Measurements from ENCODE around the gene ADAMTS1. TPM values are rescaled to one million over a fixed set of nuclear protein-coding genes. Genes with fewer than 3 reads are reported as not detected.
"Not testable (repeated sequence)": the region's sequence is repeated elsewhere in the genome, so short reads cannot be mapped to it uniquely, and the experiment has no call there.

Gene ADAMTS1
- total RNA-seq, 4 donors from 2014 or later, result 29.8 to 54.8 (median 44.3) TPM

DNA sequence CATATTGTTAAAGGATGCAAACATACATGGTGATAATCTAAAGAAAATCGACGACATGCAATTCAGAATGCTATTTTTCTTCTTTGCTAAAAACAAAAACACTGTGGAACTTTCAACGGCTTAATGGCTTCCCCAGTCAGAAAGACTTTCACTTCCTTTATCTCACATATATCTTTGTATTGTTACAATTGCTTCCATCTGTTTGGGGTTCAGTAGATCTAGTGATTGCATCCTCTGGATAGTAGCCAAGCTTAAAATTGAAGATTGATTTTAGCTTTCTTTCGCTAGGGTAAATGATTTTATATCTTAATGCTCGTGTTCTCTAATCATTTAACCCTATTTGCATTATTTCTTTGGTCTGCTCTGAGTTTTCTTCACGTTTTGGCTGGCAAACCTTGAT is 31.8 kb upstream of the ADAMTS1 start:
- TF ChIP-seq, protein P1, sequence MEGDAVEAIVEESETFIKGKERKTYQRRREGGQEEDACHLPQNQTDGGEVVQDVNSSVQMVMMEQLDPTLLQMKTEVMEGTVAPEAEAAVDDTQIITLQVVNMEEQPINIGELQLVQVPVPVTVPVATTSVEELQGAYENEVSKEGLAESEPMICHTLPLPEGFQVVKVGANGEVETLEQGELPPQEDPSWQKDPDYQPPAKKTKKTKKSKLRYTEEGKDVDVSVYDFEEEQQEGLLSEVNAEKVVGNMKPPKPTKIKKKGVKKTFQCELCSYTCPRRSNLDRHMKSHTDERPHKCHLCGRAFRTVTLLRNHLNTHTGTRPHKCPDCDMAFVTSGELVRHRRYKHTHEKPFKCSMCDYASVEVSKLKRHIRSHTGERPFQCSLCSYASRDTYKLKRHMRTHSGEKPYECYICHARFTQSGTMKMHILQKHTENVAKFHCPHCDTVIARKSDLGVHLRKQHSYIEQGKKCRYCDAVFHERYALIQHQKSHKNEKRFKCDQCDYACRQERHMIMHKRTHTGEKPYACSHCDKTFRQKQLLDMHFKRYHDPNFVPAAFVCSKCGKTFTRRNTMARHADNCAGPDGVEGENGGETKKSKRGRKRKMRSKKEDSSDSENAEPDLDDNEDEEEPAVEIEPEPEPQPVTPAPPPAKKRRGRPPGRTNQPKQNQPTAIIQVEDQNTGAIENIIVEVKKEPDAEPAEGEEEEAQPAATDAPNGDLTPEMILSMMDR (IDR thresholded peaks at IDR 0.05), result no peak
- no peak for TF ChIP-seq POLR2A (IDR thresholded peaks at IDR 0.05)
- TF ChIP-seq EP300 (IDR thresholded peaks at IDR 0.05; ENCODE audit: low read depth), result no peak
- TF ChIP-seq POLR2AphosphoS5 (IDR thresholded peaks at IDR 0.05), result no peak
- Histone ChIP-seq H3K36me3 (no peaks in the 10 kb centered on the region), H3K4me1 (no peaks in the 10 kb centered on the region), H3K27me3 (no peaks in the 10 kb centered on the region), H3K9me3 (no peaks in the 10 kb centered on the region), H3K4me3 (no peak overlapping the region), H3K27ac (no peak overlapping the region)
- in situ Hi-C loops (cut with MboI; ENCODE audit: low pct_ligation_motif_present in 1 of 4, low pct_unique_long_range_greater_than_20kb in 1 of 4, low sequenced_read_pairs in 3 of 4) (no loop called here), intact Hi-C loops (cut with DNase I; ENCODE audit: low total_unique reads) (no loop called here)
- WGBS, 2 donors (ENCODE audit: low coverage in 1 of 2), result 54 to 55% methylated on average over 6 of the region's 6 CpGs
- no peak for DNase-seq

DNA sequence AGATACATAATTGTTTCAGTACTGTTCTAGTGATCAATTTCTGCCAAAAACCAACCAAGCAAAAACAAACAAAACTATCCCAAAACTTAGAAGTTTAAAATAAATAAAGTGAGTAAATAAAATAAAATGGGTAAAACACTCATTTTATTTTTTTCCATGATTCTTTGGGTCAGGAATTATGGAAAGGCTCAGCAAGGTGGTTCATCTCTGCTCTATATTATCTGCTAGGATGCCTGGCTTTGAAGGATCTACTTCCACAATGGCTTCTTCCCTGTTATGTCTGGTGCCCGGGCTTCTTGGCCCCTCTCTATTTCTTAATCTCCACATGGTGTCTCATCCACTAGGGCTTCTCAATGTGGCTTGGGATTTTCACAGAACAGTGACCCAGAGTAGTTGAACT is 29.1 kb upstream of the ADAMTS1 start:
- Histone ChIP-seq H3K27me3 (no peaks in the 10 kb centered on the region), H3K27ac (no peak overlapping the region), H3K4me3 (no peak overlapping the region), H3K4me1 (no peaks in the 10 kb centered on the region), H3K36me3 (no peaks in the 10 kb centered on the region), H3K9me3 (no peaks in the 10 kb centered on the region)
- DNase-seq, result no peak
- intact Hi-C loops (cut with DNase I; ENCODE audit: low total_unique reads), result no loop called here
- in situ Hi-C loops (cut with MboI; ENCODE audit: low pct_ligation_motif_present in 1 of 4, low pct_unique_long_range_greater_than_20kb in 1 of 4, low sequenced_read_pairs in 3 of 4), result loop anchor here (25.0 kb wide), 3 partner anchors 688 to 1463 kb away; no protein-coding TSS in a partner anchor
- TF ChIP-seq EP300 (IDR thresholded peaks at IDR 0.05; ENCODE audit: low read depth), result no peak
- no peak for TF ChIP-seq POLR2AphosphoS5 (IDR thresholded peaks at IDR 0.05)
- TF ChIP-seq POLR2A (IDR thresholded peaks at IDR 0.05), result no peak
- TF ChIP-seq, protein P1 (IDR thresholded peaks at IDR 0.05), result no peak
- 82 to 88% methylated on average over 1 of the region's 1 CpG for WGBS, 2 donors (ENCODE audit: low coverage in 1 of 2)

DNA sequence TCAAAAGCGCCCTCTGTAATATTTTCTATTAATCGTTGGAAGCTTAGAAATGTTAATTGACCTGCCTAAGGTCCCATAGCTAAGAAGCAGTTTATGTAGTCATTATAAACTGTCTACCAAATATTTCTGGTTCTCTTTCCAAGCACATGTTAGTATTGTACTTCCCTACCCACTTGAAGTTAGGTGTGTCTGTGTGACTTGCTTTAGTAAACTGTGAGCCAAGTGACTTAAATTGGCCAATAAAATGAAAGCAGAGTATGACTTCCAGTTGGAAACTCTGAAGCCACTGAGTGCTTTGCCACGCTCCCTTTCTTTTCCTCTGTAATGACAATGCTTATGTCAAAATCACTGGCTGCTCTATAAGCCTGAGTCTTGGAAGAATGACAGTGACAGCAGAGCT is 20.6 kb upstream of the ADAMTS1 start:
- intact Hi-C loops (cut with DNase I; ENCODE audit: low total_unique reads), result no loop called here
- WGBS, 2 donors (ENCODE audit: low coverage in 1 of 2), result 67 to 79% methylated on average over 2 to 3 of the region's 3 CpGs
- Histone ChIP-seq H3K27ac (no peak overlapping the region), H3K27me3 (no peaks in the 10 kb centered on the region), H3K9me3 (no peaks in the 10 kb centered on the region), H3K4me3 (no peak overlapping the region), H3K4me1 (peaks cover 0 to 12% (median 0%) of the 10 kb centered on the region in 4 donors), H3K36me3 (no peaks in the 10 kb centered on the region)
- no peak for DNase-seq
- in situ Hi-C loops (cut with MboI; ENCODE audit: low pct_ligation_motif_present in 1 of 4, low pct_unique_long_range_greater_than_20kb in 1 of 4, low sequenced_read_pairs in 3 of 4), result loop anchor here (25.0 kb wide), 3 partner anchors 696 to 1471 kb away; no protein-coding TSS in a partner anchor
- TF ChIP-seq, protein P1 (IDR thresholded peaks at IDR 0.05), result no peak
- TF ChIP-seq EP300 (IDR thresholded peaks at IDR 0.05; ENCODE audit: low read depth) (no peak), POLR2A (IDR thresholded peaks at IDR 0.05) (no peak), POLR2AphosphoS5 (IDR thresholded peaks at IDR 0.05) (no peak)

DNA sequence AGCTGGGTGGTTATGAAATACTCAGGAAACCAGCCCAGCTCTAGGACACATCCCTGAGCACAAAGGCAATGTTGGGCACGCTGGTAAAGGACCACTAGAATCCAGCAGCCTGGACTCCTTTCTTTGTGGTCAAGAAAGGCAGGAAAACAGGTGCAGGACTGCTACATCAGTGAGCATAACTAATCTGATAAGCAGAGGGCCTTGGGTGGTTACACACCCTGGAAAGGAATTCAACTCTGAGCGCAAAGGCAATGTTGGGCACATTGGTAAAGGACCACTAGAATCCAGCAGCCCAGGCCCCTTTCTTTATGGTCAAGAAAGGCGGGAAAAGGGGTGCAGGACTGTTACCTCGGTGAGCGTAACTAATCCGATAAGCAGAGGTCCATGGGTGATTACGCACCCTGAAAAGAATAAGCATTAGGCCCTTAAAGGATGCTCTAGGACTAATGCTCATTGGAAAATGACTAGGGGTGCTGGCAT is 11.7 kb upstream of the ADAMTS1 start:
- H3K4me3 ChIP-seq; H3K9me3 ChIP-seq; H3K27me3 ChIP-seq; H3K36me3 ChIP-seq; DNase-seq; H3K27ac ChIP-seq; intact Hi-C loops (cut with DNase I; ENCODE audit: low total_unique reads): not testable (repeated sequence)
- WGBS, 2 donors (ENCODE audit: low coverage in 1 of 2), result 80 to 89% methylated on average over 6 to 7 of the region's 7 CpGs
- H3K4me1 ChIP-seq, result peaks cover 0 to 10% (median 3%) of the 10 kb centered on the region in 4 donors
- in situ Hi-C loops (cut with MboI; ENCODE audit: low pct_ligation_motif_present in 1 of 4, low pct_unique_long_range_greater_than_20kb in 1 of 4, low sequenced_read_pairs in 3 of 4), result loop anchor here (10.0 to 25.0 kb wide), 5 partner anchors 705 to 1888 kb away; no protein-coding TSS in a partner anchor

DNA sequence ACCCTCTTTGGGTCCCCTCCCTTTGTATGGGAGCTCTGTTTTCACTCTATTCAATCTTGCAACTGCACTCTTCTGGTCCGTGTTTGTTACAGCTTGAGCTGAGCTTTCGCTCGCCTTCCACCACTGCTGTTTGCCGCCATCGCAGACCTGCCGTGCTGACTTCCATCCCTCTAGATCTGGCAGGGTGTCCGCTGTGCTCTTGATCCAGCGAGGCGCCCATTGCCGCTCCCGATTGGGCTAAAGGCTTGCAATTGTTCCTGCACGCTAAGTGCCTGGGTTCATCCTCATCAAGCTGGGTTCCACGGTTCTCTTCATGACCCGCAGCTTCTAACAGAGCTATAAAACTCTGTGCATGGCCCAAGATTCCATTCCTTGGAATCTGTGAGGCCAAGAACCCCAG is 9.5 kb upstream of the ADAMTS1 start:
- peaks cover 0 to 13% (median 3%) of the 10 kb centered on the region in 4 donors for H3K4me1 ChIP-seq
- H3K4me3 ChIP-seq, DNase-seq, H3K27ac ChIP-seq, H3K36me3 ChIP-seq, H3K9me3 ChIP-seq, H3K27me3 ChIP-seq: not testable (repeated sequence)
- intact Hi-C loops (cut with DNase I; ENCODE audit: low total_unique reads), result loop anchor here (5.0 kb wide), 1 partner anchor 1483 kb away; no protein-coding TSS in a partner anchor
- WGBS, 2 donors (ENCODE audit: low coverage in 1 of 2), result 98 to 100% methylated on average over 1 to 14 of the region's 14 CpGs
- in situ Hi-C loops (cut with MboI; ENCODE audit: low pct_ligation_motif_present in 1 of 4, low pct_unique_long_range_greater_than_20kb in 1 of 4, low sequenced_read_pairs in 3 of 4), result loop anchor here (5.0 to 25.0 kb wide), 7 partner anchors 708 to 1893 kb away; no protein-coding TSS in a partner anchor
